ENCODE measurements around the gene P2RY12.
A peak's percentile ranks its signal among the peaks of the same experiment; 100 is the strongest.

Gene P2RY12

GRCh38 chr3:151412989-151413388, 28.4 kb upstream of the P2RY12 start:
- Histone ChIP-seq H3K27me3 (ENCODE audit: control insufficient read depth, insufficient read depth, low read length) (no peaks in the 10 kb centered on the region), H3K9me3 (ENCODE audit: control insufficient read depth, insufficient read depth, low read length) (no peaks in the 10 kb centered on the region), H3K36me3 (ENCODE audit: control insufficient read depth, insufficient read depth, low read length) (no peaks in the 10 kb centered on the region), H3K9ac (ENCODE audit: low read depth, low read length) (no peak overlapping the region), H3K4me3 (ENCODE audit: low read depth, low read length) (no peak overlapping the region), H3K4me1 (ENCODE audit: control insufficient read depth, insufficient read depth, low read length) (no peaks in the 10 kb centered on the region)

GRCh38 chr3:151410891-151411559, 26.5 kb upstream of the P2RY12 start:
- H3K9me3 ChIP-seq (ENCODE audit: control insufficient read depth, insufficient read depth, low read length): no peaks in the 10 kb centered on the region
- no peak overlapping the region for H3K9ac ChIP-seq (ENCODE audit: low read depth, low read length)
- no peak overlapping the region for H3K4me3 ChIP-seq (ENCODE audit: low read depth, low read length)
- H3K36me3 ChIP-seq (ENCODE audit: control insufficient read depth, insufficient read depth, low read length): no peaks in the 10 kb centered on the region
- H3K27me3 ChIP-seq (ENCODE audit: control insufficient read depth, insufficient read depth, low read length): no peaks in the 10 kb centered on the region
- no peaks in the 10 kb centered on the region for H3K4me1 ChIP-seq (ENCODE audit: control insufficient read depth, insufficient read depth, low read length)

GRCh38 chr3:151407928-151408327, 23.4 kb upstream of the P2RY12 start:
- Histone ChIP-seq H3K4me1 (ENCODE audit: control insufficient read depth, insufficient read depth, low read length) (no peaks in the 10 kb centered on the region), H3K9me3 (ENCODE audit: control insufficient read depth, insufficient read depth, low read length) (no peaks in the 10 kb centered on the region), H3K27me3 (ENCODE audit: control insufficient read depth, insufficient read depth, low read length) (no peaks in the 10 kb centered on the region), H3K4me3 (ENCODE audit: low read depth, low read length) (no peak overlapping the region), H3K36me3 (ENCODE audit: control insufficient read depth, insufficient read depth, low read length) (no peaks in the 10 kb centered on the region), H3K9ac (ENCODE audit: low read depth, low read length) (no peak overlapping the region)

GRCh38 chr3:151404316-151404715, 19.8 kb upstream of the P2RY12 start:
- Histone ChIP-seq H3K36me3 (ENCODE audit: control insufficient read depth, insufficient read depth, low read length) (no peaks in the 10 kb centered on the region), H3K27me3 (ENCODE audit: control insufficient read depth, insufficient read depth, low read length) (no peaks in the 10 kb centered on the region), H3K4me3 (ENCODE audit: low read depth, low read length) (no peak overlapping the region), H3K4me1 (ENCODE audit: control insufficient read depth, insufficient read depth, low read length) (peaks cover 2% of the 10 kb centered on the region), H3K9ac (ENCODE audit: low read depth, low read length) (no peak overlapping the region), H3K9me3 (ENCODE audit: control insufficient read depth, insufficient read depth, low read length) (no peaks in the 10 kb centered on the region)

GRCh38 chr3:151403246-151403645, 18.7 kb upstream of the P2RY12 start:
- Histone ChIP-seq H3K36me3 (ENCODE audit: control insufficient read depth, insufficient read depth, low read length) (no peaks in the 10 kb centered on the region), H3K9ac (ENCODE audit: low read depth, low read length) (no peak overlapping the region), H3K4me3 (ENCODE audit: low read depth, low read length) (no peak overlapping the region), H3K9me3 (ENCODE audit: control insufficient read depth, insufficient read depth, low read length) (no peaks in the 10 kb centered on the region), H3K4me1 (ENCODE audit: control insufficient read depth, insufficient read depth, low read length) (peaks cover 7% of the 10 kb centered on the region), H3K27me3 (ENCODE audit: control insufficient read depth, insufficient read depth, low read length) (no peaks in the 10 kb centered on the region)

- no peaks in the 10 kb centered on the region for H3K9me3 ChIP-seq (ENCODE audit: control insufficient read depth, insufficient read depth, low read length)
- no peaks in the 10 kb centered on the region for H3K36me3 ChIP-seq (ENCODE audit: control insufficient read depth, insufficient read depth, low read length)
- no peaks in the 10 kb centered on the region for H3K27me3 ChIP-seq (ENCODE audit: control insufficient read depth, insufficient read depth, low read length)
- H3K4me1 ChIP-seq (ENCODE audit: control insufficient read depth, insufficient read depth, low read length): peaks cover 7% of the 10 kb centered on the region
- no peak overlapping the region for H3K9ac ChIP-seq (ENCODE audit: low read depth, low read length)
- H3K4me3 ChIP-seq (ENCODE audit: low read depth, low read length): no peak overlapping the region
Observed at GRCh38 chr3:151402349-151402748, 17.8 kb upstream of the P2RY12 start.

GRCh38 chr3:151400341-151400740, 15.8 kb upstream of the P2RY12 start:
- no peaks in the 10 kb centered on the region for H3K9me3 ChIP-seq (ENCODE audit: control insufficient read depth, insufficient read depth, low read length)
- H3K4me1 ChIP-seq (ENCODE audit: control insufficient read depth, insufficient read depth, low read length): peaks cover 7% of the 10 kb centered on the region
- no peaks in the 10 kb centered on the region for H3K27me3 ChIP-seq (ENCODE audit: control insufficient read depth, insufficient read depth, low read length)
- no peak overlapping the region for H3K9ac ChIP-seq (ENCODE audit: low read depth, low read length)
- no peak overlapping the region for H3K4me3 ChIP-seq (ENCODE audit: low read depth, low read length)
- no peaks in the 10 kb centered on the region for H3K36me3 ChIP-seq (ENCODE audit: control insufficient read depth, insufficient read depth, low read length)

- Histone ChIP-seq H3K36me3 (ENCODE audit: control insufficient read depth, insufficient read depth, low read length) (no peaks in the 10 kb centered on the region), H3K4me3 (ENCODE audit: low read depth, low read length) (no peak overlapping the region), H3K9me3 (ENCODE audit: control insufficient read depth, insufficient read depth, low read length) (no peaks in the 10 kb centered on the region), H3K9ac (ENCODE audit: low read depth, low read length) (no peak overlapping the region), H3K4me1 (ENCODE audit: control insufficient read depth, insufficient read depth, low read length) (peaks cover 17% of the 10 kb centered on the region), H3K27me3 (ENCODE audit: control insufficient read depth, insufficient read depth, low read length) (no peaks in the 10 kb centered on the region)
Observed at GRCh38 chr3:151398895-151399294, 14.3 kb upstream of the P2RY12 start.

- Histone ChIP-seq H3K4me3 (ENCODE audit: low read depth, low read length) (no peak overlapping the region), H3K9me3 (ENCODE audit: control insufficient read depth, insufficient read depth, low read length) (no peaks in the 10 kb centered on the region), H3K4me1 (ENCODE audit: control insufficient read depth, insufficient read depth, low read length) (peaks cover 28% of the 10 kb centered on the region), H3K9ac (ENCODE audit: low read depth, low read length) (no peak overlapping the region), H3K27me3 (ENCODE audit: control insufficient read depth, insufficient read depth, low read length) (no peaks in the 10 kb centered on the region), H3K36me3 (ENCODE audit: control insufficient read depth, insufficient read depth, low read length) (no peaks in the 10 kb centered on the region)
Observed at GRCh38 chr3:151395806-151396205, 11.3 kb upstream of the P2RY12 start.

- Histone ChIP-seq H3K27me3 (ENCODE audit: control insufficient read depth, insufficient read depth, low read length) (no peaks in the 10 kb centered on the region), H3K9ac (ENCODE audit: low read depth, low read length) (peak overlapping the region; percentile 13), H3K4me3 (ENCODE audit: low read depth, low read length) (no peak overlapping the region), H3K9me3 (ENCODE audit: control insufficient read depth, insufficient read depth, low read length) (no peaks in the 10 kb centered on the region), H3K4me1 (ENCODE audit: control insufficient read depth, insufficient read depth, low read length) (peaks cover 28% of the 10 kb centered on the region), H3K36me3 (ENCODE audit: control insufficient read depth, insufficient read depth, low read length) (no peaks in the 10 kb centered on the region)
Observed at GRCh38 chr3:151394611-151395010, 10.1 kb upstream of the P2RY12 start.

- peaks cover 23% of the 10 kb centered on the region for H3K4me1 ChIP-seq (ENCODE audit: control insufficient read depth, insufficient read depth, low read length)
- H3K27me3 ChIP-seq (ENCODE audit: control insufficient read depth, insufficient read depth, low read length): no peaks in the 10 kb centered on the region
- H3K36me3 ChIP-seq (ENCODE audit: control insufficient read depth, insufficient read depth, low read length): no peaks in the 10 kb centered on the region
- H3K4me3 ChIP-seq (ENCODE audit: low read depth, low read length): no peak overlapping the region
- peak overlapping the region; percentile 13 for H3K9ac ChIP-seq (ENCODE audit: low read depth, low read length)
- no peaks in the 10 kb centered on the region for H3K9me3 ChIP-seq (ENCODE audit: control insufficient read depth, insufficient read depth, low read length)
Observed at GRCh38 chr3:151393941-151394340, 9.4 kb upstream of the P2RY12 start.

GRCh38 chr3:151393146-151393830, 8.7 kb upstream of the P2RY12 start:
- H3K27me3 ChIP-seq (ENCODE audit: control insufficient read depth, insufficient read depth, low read length): no peaks in the 10 kb centered on the region
- peaks cover 21% of the 10 kb centered on the region for H3K4me1 ChIP-seq (ENCODE audit: control insufficient read depth, insufficient read depth, low read length)
- no peak overlapping the region for H3K4me3 ChIP-seq (ENCODE audit: low read depth, low read length)
- no peaks in the 10 kb centered on the region for H3K36me3 ChIP-seq (ENCODE audit: control insufficient read depth, insufficient read depth, low read length)
- no peaks in the 10 kb centered on the region for H3K9me3 ChIP-seq (ENCODE audit: control insufficient read depth, insufficient read depth, low read length)
- H3K9ac ChIP-seq (ENCODE audit: low read depth, low read length): no peak overlapping the region

Measured in iPS-15b (cell line).